HEK293 (cell line): Measurements from ENCODE around the gene SMIM41.

ENCODE experiments used
- CTCF ChIP-seq: fragments of 450-650 bp; formaldehyde crosslinking; IDR thresholded peaks from 2 replicates; pipeline ENCODE4 v1.5.1; 2016; ENCODE audit warnings: missing biosample characterization, missing genetic modification characterization
- ZNF138 ChIP-seq: fragments of 450-650 bp; formaldehyde crosslinking; IDR thresholded peaks from 2 replicates; pipeline ENCODE4 v1.5.1; 2016; ENCODE audit warnings: missing biosample characterization, missing genetic modification characterization, borderline replicate concordance
- ZNF175 ChIP-seq: fragments of 450-650 bp; formaldehyde crosslinking; IDR thresholded peaks from 2 replicates; pipeline ENCODE4 v1.5.1; 2016; ENCODE audit warnings: missing biosample characterization, missing genetic modification characterization

- TF ChIP-seq CTCF (tag by site-specific recombination) (no peak), ZNF175 (tag by site-specific recombination) (no peak), ZNF138 (tag by site-specific recombination) (no peak)
Observed at GRCh38 chr12:52096332-52097044, 17.0 kb downstream of the SMIM41 start.
